Tibial artery (tissue), 4 donors: ENCODE results near the gene THAP3.
A peak's percentile ranks its signal among the peaks of the same experiment; 100 is the strongest.

Experiments used
- DNase-seq, 2 donors: peaks; one replicate each; pipeline ENCODE4 v3.0.0-alpha.2; 2019
- H3K27ac ChIP-seq, 2 donors: fragments of 200-600 bp; sonication (generic) in 1 of 2; 1 replicate in 1 of 2; 2 replicates in 1 of 2; pipeline ENCODE4 v1.5.1; 2018 to 2019; ENCODE audit warnings: mild to moderate bottlenecking in 1 of 2
- H3K27me3 ChIP-seq, 2 donors: fragments of 200-600 bp; sonication (generic) in 1 of 2; one replicate each; pipeline versions ENCODE4 v1.5.1 to v1.6.0; 2016 to 2019
- H3K36me3 ChIP-seq, 3 donors: fragments of 200-600 bp; sonication (generic) in 2 of 3; one replicate each; pipeline ENCODE4 v1.5.1; 2016 to 2019; ENCODE audit warnings: mild to moderate bottlenecking in 2 of 3
- H3K4me1 ChIP-seq, 4 donors: fragments of 200-600 bp; sonication (generic) in 2 of 4; 1 replicate in 3 of 4; 2 replicates in 1 of 4; pipeline ENCODE4 v1.5.1; 2016 to 2019
- H3K4me3 ChIP-seq, 2 donors: fragments of 200-600 bp; sonication (generic) in 1 of 2; 1 replicate in 1 of 2; 2 replicates in 1 of 2; pipeline ENCODE4 v1.5.1; 2018 to 2019; ENCODE audit warnings: mild to moderate bottlenecking in 2 of 2
- H3K9me3 ChIP-seq, 3 donors: fragments of 200-600 bp; sonication (generic) in 1 of 3; one replicate each; pipeline ENCODE4 v1.5.1; 2016 to 2019
- CTCF ChIP-seq, 2 experiments: fragments of 200-600 bp in 1 of 2; fragments of 450-650 bp in 1 of 2; IDR thresholded peaks; one replicate each; pipeline ENCODE4 v1.5.1; 2017 to 2019; ENCODE audit warnings: antibody characterized with exemption in 2 of 2, mild to moderate bottlenecking in 1 of 2, moderate library complexity in 1 of 2
- intact Hi-C: fragments of 100-400 bp; cut with DNase I; formaldehyde crosslinking; loops from one replicate; pipeline ENCODE4 v1.15.0; 2023; ENCODE audit warnings: low total_unique reads

The THAP3 gene

GRCh38 chr1:6623269-6623965, 1.3 kb upstream of the THAP3 start:
- intact Hi-C loops: no loop called here

GRCh38 chr1:6625584-6626149, 999 bp downstream of the THAP3 start:
- Histone ChIP-seq H3K27ac (peak overlapping the region; percentile 87 to 93), H3K4me3 (peak overlapping the region; percentile 81 to 83), H3K4me1 (peaks cover 0 to 52% (median 21%) of the 10 kb centered on the region in 4 donors), H3K27me3 (no peaks in the 10 kb centered on the region), H3K9me3 (no peaks in the 10 kb centered on the region), H3K36me3 (peaks cover 27 to 58% (median 51%) of the 10 kb centered on the region in 3 donors)
- DNase-seq: peak in 1 of 2 donors; percentile 42
- intact Hi-C loops: no loop called here
- TF ChIP-seq CTCF (IDR thresholded peaks at IDR 0.05): no peak

More at GRCh38 chr1:6623269-6623965, 1.3 kb upstream of the THAP3 start:
- Histone ChIP-seq H3K9me3 (no peaks in the 10 kb centered on the region), H3K27me3 (no peaks in the 10 kb centered on the region), H3K27ac (peak overlapping the region in 1 of 2 donors; percentile 93), H3K36me3 (peaks cover 35 to 53% (median 46%) of the 10 kb centered on the region in 3 donors), H3K4me3 (no peak overlapping the region), H3K4me1 (peaks cover 0 to 49% (median 21%) of the 10 kb centered on the region in 4 donors)
- DNase-seq: no peak
- no peak for TF ChIP-seq CTCF (IDR thresholded peaks at IDR 0.05)

- H3K9me3 ChIP-seq: no peaks in the 10 kb centered on the region
- H3K27ac ChIP-seq: no peak overlapping the region
- intact Hi-C loops: no loop called here
- TF ChIP-seq CTCF (IDR thresholded peaks at IDR 0.05): no peak
- peaks cover 0 to 42% (median 21%) of the 10 kb centered on the region in 4 donors for H3K4me1 ChIP-seq
- peaks cover 20 to 58% (median 53%) of the 10 kb centered on the region in 3 donors for H3K36me3 ChIP-seq
- no peak overlapping the region for H3K4me3 ChIP-seq
- no peak for DNase-seq
- no peaks in the 10 kb centered on the region for H3K27me3 ChIP-seq
These were observed 2.4 kb downstream of the THAP3 start for GRCh38 chr1:6627031-6627430.

GRCh38 chr1:6627841-6628545, 3.3 kb downstream of the THAP3 start:
- H3K4me3 ChIP-seq: no peak overlapping the region
- no peak overlapping the region for H3K27ac ChIP-seq
- intact Hi-C loops: no loop called here
- peaks cover 28 to 60% (median 58%) of the 10 kb centered on the region in 3 donors for H3K36me3 ChIP-seq
- H3K9me3 ChIP-seq: no peaks in the 10 kb centered on the region
- no peak for TF ChIP-seq CTCF (IDR thresholded peaks at IDR 0.05)
- no peak for DNase-seq
- H3K27me3 ChIP-seq: no peaks in the 10 kb centered on the region
- peaks cover 0 to 38% (median 21%) of the 10 kb centered on the region in 4 donors for H3K4me1 ChIP-seq

- H3K4me3 ChIP-seq: no peak overlapping the region
- no peak overlapping the region for H3K27ac ChIP-seq
- TF ChIP-seq CTCF (IDR thresholded peaks at IDR 0.05): no peak
- peaks cover 39 to 70% (median 68%) of the 10 kb centered on the region in 3 donors for H3K36me3 ChIP-seq
- no peaks in the 10 kb centered on the region for H3K27me3 ChIP-seq
- no peak for DNase-seq
- intact Hi-C loops: no loop called here
- peaks cover 0 to 34% (median 20%) of the 10 kb centered on the region in 4 donors for H3K4me1 ChIP-seq
- H3K9me3 ChIP-seq: no peaks in the 10 kb centered on the region
These were observed 4.4 kb downstream of the THAP3 start for GRCh38 chr1:6628971-6629479.
